HepG2 (cell line): ENCODE measurements around the gene RNGTT. TPM values are rescaled to one million over a fixed set of nuclear protein-coding genes. Genes with fewer than 3 reads are reported as not detected.

ENCODE experiments used
- ATF2 ChIP-seq: sonication (generic); formaldehyde crosslinking; IDR thresholded peaks from 2 replicates; pipeline ENCODE4 v1.4.0; 2020; ENCODE audit warnings: missing genetic modification reagents
- CC2D1A ChIP-seq: sonication (generic); formaldehyde crosslinking; IDR thresholded peaks from 2 replicates; pipeline ENCODE4 v1.8.1; 2023; ENCODE audit warnings: mild to moderate bottlenecking, missing genetic modification reagents
- DPF2 ChIP-seq: sonication (generic); formaldehyde crosslinking; IDR thresholded peaks from 2 replicates; pipeline ENCODE4 v1.4.0; 2020; ENCODE audit warnings: mild to moderate bottlenecking, low read depth, missing genetic modification reagents, borderline replicate concordance
- E2F1 ChIP-seq: sonication (generic); formaldehyde crosslinking; IDR thresholded peaks from 2 replicates; pipeline ENCODE4 v1.5.0; 2020; ENCODE audit warnings: missing genetic modification reagents
- EP300 ChIP-seq, 3 experiments: sonication (generic) in 1 of 3; formaldehyde crosslinking in 1 of 3; IDR thresholded peaks; 2 replicates each; pipeline versions ENCODE4 v1.5.1 to v1.6.1; 2011 to 2020; ENCODE audit warnings: low read depth in 2 of 3, low read length in 2 of 3, borderline replicate concordance in 1 of 3, improper control_type of control experiment in 1 of 3, mild to moderate bottlenecking in 1 of 3, missing genetic modification reagents in 1 of 3, moderate library complexity in 1 of 3
- FOXP1 ChIP-seq, 2 experiments: fragments of 450-650 bp in 1 of 2; IDR thresholded peaks; 2 replicates each; pipeline ENCODE4 v1.6.1; 2017 to 2018; ENCODE audit warnings: antibody characterized with exemption in 1 of 2
- HOXA5 ChIP-seq: sonication (generic); formaldehyde crosslinking; IDR thresholded peaks from 2 replicates; pipeline ENCODE4 v1.4.0; 2020; ENCODE audit warnings: missing genetic modification reagents
- KAT8 ChIP-seq: IDR thresholded peaks from 2 replicates; pipeline ENCODE4 v1.6.1; 2016; ENCODE audit warnings: missing genetic modification reagents, missing compliant biosample characterization
- MLLT10 ChIP-seq: sonication (generic); formaldehyde crosslinking; IDR thresholded peaks from 2 replicates; pipeline ENCODE4 v1.4.0; 2020; ENCODE audit warnings: missing genetic modification reagents
- MNT ChIP-seq: fragments of 450-650 bp; IDR thresholded peaks from 2 replicates; pipeline ENCODE4 v1.6.1; 2016
- NFKB2 ChIP-seq: sonication (generic); formaldehyde crosslinking; IDR thresholded peaks from 2 replicates; pipeline ENCODE4 v1.4.0; 2020; ENCODE audit warnings: missing genetic modification reagents, borderline replicate concordance
- NR1H2 ChIP-seq: sonication (generic); formaldehyde crosslinking; IDR thresholded peaks from 2 replicates; pipeline ENCODE4 v1.8.1; 2022; ENCODE audit warnings: low read depth, missing genetic modification reagents, borderline replicate concordance
- PATZ1 ChIP-seq: sonication (generic); formaldehyde crosslinking; IDR thresholded peaks from 2 replicates; pipeline ENCODE4 v1.4.0; 2020; ENCODE audit warnings: missing genetic modification reagents
- PHF8 ChIP-seq: sonication (generic); formaldehyde crosslinking; IDR thresholded peaks from 2 replicates; pipeline ENCODE4 v1.5.0; 2020; ENCODE audit warnings: missing genetic modification reagents
- POLR2A ChIP-seq, 2 experiments: IDR thresholded peaks; 2 replicates each; pipeline ENCODE4 v1.6.1; 2011; ENCODE audit warnings: low read depth in 2 of 2, low read length in 2 of 2, mild to moderate bottlenecking in 1 of 2, moderate library complexity in 1 of 2; ENCODE audit not compliant: insufficient read depth in 1 of 2
- RBM39 ChIP-seq: fragments of 200-400 bp; formaldehyde crosslinking; IDR thresholded peaks from one replicate; pipeline ENCODE4 v1.6.1; 2018; ENCODE audit warnings: antibody characterized with exemption, mild to moderate bottlenecking, low read depth, low read length; ENCODE audit not compliant: poor library complexity, severe bottlenecking
- REPIN1 ChIP-seq: sonication (generic); formaldehyde crosslinking; IDR thresholded peaks from 2 replicates; pipeline ENCODE4 v1.8.0; 2022; ENCODE audit warnings: missing genetic modification reagents, low read depth, mild to moderate bottlenecking, borderline replicate concordance
- SIX1 ChIP-seq: sonication (generic); formaldehyde crosslinking; IDR thresholded peaks from 2 replicates; pipeline ENCODE4 v1.4.0; 2020; ENCODE audit warnings: missing genetic modification reagents, borderline replicate concordance
- STAT5B ChIP-seq: sonication (generic); formaldehyde crosslinking; IDR thresholded peaks from 2 replicates; pipeline ENCODE4 v1.4.0; 2020; ENCODE audit warnings: missing genetic modification reagents
- TEAD3 ChIP-seq: optimal IDR thresholded peaks from 2 replicates; pipeline ENCODE3; 2016; ENCODE audit warnings: borderline replicate concordance
- ZC3H4 ChIP-seq: sonication (generic); formaldehyde crosslinking; IDR thresholded peaks from 2 replicates; pipeline ENCODE4 v1.4.0; 2020; ENCODE audit warnings: missing genetic modification reagents, borderline replicate concordance
- ZNF329 ChIP-seq: sonication (generic); formaldehyde crosslinking; IDR thresholded peaks from 2 replicates; pipeline ENCODE4 v1.9.0; 2021; ENCODE audit warnings: low read depth, mild to moderate bottlenecking, missing genetic modification reagents
- ZNF337 ChIP-seq: sonication (generic); formaldehyde crosslinking; IDR thresholded peaks from 2 replicates; pipeline ENCODE4 v1.5.1; 2020; ENCODE audit warnings: missing genetic modification reagents, low read depth, mild to moderate bottlenecking, borderline replicate concordance
- ZNF547 ChIP-seq: sonication (generic); formaldehyde crosslinking; IDR thresholded peaks from 2 replicates; pipeline ENCODE4 v1.5.1; 2020; ENCODE audit warnings: mild to moderate bottlenecking, missing genetic modification reagents
- ZNF549 ChIP-seq: sonication (generic); formaldehyde crosslinking; IDR thresholded peaks from 2 replicates; pipeline ENCODE4 v1.5.0; 2020; ENCODE audit warnings: missing genetic modification reagents
- ZNF7 ChIP-seq: IDR thresholded peaks from 2 replicates; pipeline ENCODE4 v1.6.1; 2016; ENCODE audit warnings: missing biosample characterization, missing genetic modification reagents
- polyA plus RNA-seq, 8 experiments: library from polyadenylated mRNA; depleted of rRNA in 3 of 8; stranded (reverse) in 7 of 8; unstranded in 1 of 8; fragments of >200 nt; fragmentation: Illumina TruSeq in 4 of 8; extraction: Trizol in 4 of 8; gene quantifications; 2 replicates each; pipeline versions ENCODE4 v1.2.1 to v1.2.3, GENCODE V29; 2011 to 2016; ENCODE audit warnings: low read depth in 4 of 8, missing spikeins in 1 of 8, mixed read lengths in 1 of 8; ENCODE audit not compliant: insufficient read depth in 1 of 8
- total RNA-seq, 5 experiments: library from RNA; depleted of rRNA; stranded (reverse); fragments of >200 nt; fragmentation: Illumina TruSeq; extraction: Trizol; gene quantifications; 2 replicates each; pipeline ENCODE4 v1.2.3, GENCODE V29; 2016; ENCODE audit warnings: low read depth in 1 of 5

Gene RNGTT
- total and polyA plus RNA-seq, 2 of the 13 experiments (the other 11 are each of a cell fraction or from before 2014, with no cell fraction given): 6.0 to 22.6 TPM

- no peak for TF ChIP-seq E2F1 (CRISPR knock-in tag)
- TF ChIP-seq ZNF329: no peak
- TF ChIP-seq ATF2 (CRISPR knock-in tag): no peak
- TF ChIP-seq EP300 (IDR thresholded peaks at IDR 0.05; ENCODE audit: low read depth in 2 of 2, low read length in 2 of 2): peak; percentile 93 to 94
- TF ChIP-seq EP300 (CRISPR knock-in tag; IDR thresholded peaks at IDR 0.05; ENCODE audit: borderline replicate concordance): peak; percentile 38; the same call in 1 of the 2 replicates
- TF ChIP-seq HOXA5: peak; percentile 63; the same call in 1 of the 2 replicates
- no peak for TF ChIP-seq ZNF7 (CRISPR knock-in tag)
- TF ChIP-seq PATZ1 (CRISPR knock-in tag): no peak
- no peak for TF ChIP-seq ZNF549 (CRISPR knock-in tag)
- TF ChIP-seq STAT5B: no peak
- no peak for TF ChIP-seq CC2D1A (CRISPR knock-in tag)
- TF ChIP-seq ZNF337: no peak
- TF ChIP-seq SIX1: no peak
- no peak for TF ChIP-seq MNT
- TF ChIP-seq NFKB2 (CRISPR knock-in tag): no peak
- no peak for TF ChIP-seq ZC3H4
- no peak for TF ChIP-seq ZNF547
- peak; percentile 97 for TF ChIP-seq DPF2
- no peak for TF ChIP-seq POLR2A (IDR thresholded peaks at IDR 0.05; ENCODE audit: insufficient read depth in 1 of 2, low read depth in 2 of 2, low read length in 2 of 2)
- peak; percentile 80; the same call in 1 of the 2 replicates for TF ChIP-seq KAT8 (CRISPR knock-in tag)
- TF ChIP-seq MLLT10 (CRISPR knock-in tag): no peak
- TF ChIP-seq REPIN1 (CRISPR knock-in tag): peak; percentile 65; the same call in 1 of the 2 replicates
- peak; percentile 69 for TF ChIP-seq TEAD3
- peak; percentile 71 for TF ChIP-seq FOXP1 (IDR thresholded peaks at IDR 0.05)
- TF ChIP-seq FOXP1 (CRISPR knock-in tag; IDR thresholded peaks at IDR 0.05): peak; percentile 98
- no peak for TF ChIP-seq PHF8 (CRISPR knock-in tag)
- TF ChIP-seq RBM39: no peak
- TF ChIP-seq NR1H2 (CRISPR knock-in tag): no peak
Measured at GRCh38 chr6:88709819-88710246, 253.6 kb downstream of the RNGTT start (continued).
